GM12878 (cell line): ENCODE data around the gene CLDN19. TPM values are rescaled to one million over a fixed set of nuclear protein-coding genes. Genes with fewer than 3 reads are reported as not detected.
"Not testable (repeated sequence)": the region's sequence is repeated elsewhere in the genome, so short reads cannot be mapped to it uniquely, and the experiment has no call there.

Source experiments
- ATAC-seq: fragments of 200-7000 bp; cut with Tn5 transposase; 3 replicates; pipeline ENCODE4 v1.9.1; 2020; ENCODE audit warnings: mild to moderate bottlenecking, moderate library complexity
- BruUV-seq: library from RNA; stranded (reverse); fragments of 400-500 nt; replicated peaks from 2 replicates; lab custom pipeline; 2021; lab: Mats Ljungman, UMichigan
- CTCF ChIA-PET: fragments of 300-600 bp; sonication (Branson Sonifier 250); formaldehyde crosslinking; extraction: SDS; loops from one replicate; lab custom pipeline; 2021; ENCODE audit warnings: inconsistent platforms; lab: Yijun Ruan, JAX
- POLR2A ChIA-PET: fragments of 350-600 bp; formaldehyde crosslinking; extraction: SDS; loops from one replicate; lab custom pipeline; 2021; ENCODE audit warnings: inconsistent platforms; lab: Charles Lee
- RAD21 ChIA-PET: fragments of 300-600 bp; sonication (Branson Sonifier 250); formaldehyde crosslinking; loops from one replicate; lab custom pipeline; 2023; ENCODE audit warnings: antibody characterized with exemption; ENCODE audit not compliant: unreplicated experiment; lab: Charles Lee
- SMC1A ChIA-PET: fragments of 300-600 bp; sonication (Branson Sonifier 250); formaldehyde crosslinking; loops from one replicate; lab custom pipeline; 2023; ENCODE audit not compliant: unreplicated experiment, uncharacterized antibody; lab: Charles Lee
- DNase-seq: peaks from one replicate; pipeline ENCODE4 v3.0.0-alpha.2; 2011; ENCODE audit warnings: low read depth, low spot score
- FAIRE-seq: peaks from 3 replicates; lab custom pipeline; 2011; peaks lifted over from hg19 to GRCh38; lab: Jason Lieb, UNC
- H2AFZ ChIP-seq: 2 replicates; pipeline ENCODE4 v1.6.0; 2011; ENCODE audit warnings: low read depth, low read length, control low read depth; ENCODE audit not compliant: control insufficient read depth
- H3K27ac ChIP-seq: 2 replicates; pipeline ENCODE4 v1.5.1; 2011; ENCODE audit warnings: control low read depth; ENCODE audit not compliant: control insufficient read depth, insufficient read depth
- H3K27me3 ChIP-seq, 2 experiments: replicated peaks in 1 of 2; 2 replicates each; pipeline versions ENCODE4 v1.6.0 to v1.6.1; 2011; ENCODE audit warnings: low read length in 1 of 2; ENCODE audit not compliant: control insufficient read depth in 2 of 2, insufficient read depth in 2 of 2
- H3K36me3 ChIP-seq, 2 experiments: 2 replicates each; pipeline ENCODE4 v1.5.1; 2011; ENCODE audit warnings: low read length in 1 of 2; ENCODE audit not compliant: control insufficient read depth in 2 of 2, insufficient read depth in 2 of 2
- H3K4me1 ChIP-seq: 2 replicates; pipeline ENCODE4 v1.6.1; 2011; ENCODE audit warnings: mild to moderate bottlenecking, low read length, moderate library complexity, mixed read lengths; ENCODE audit not compliant: control insufficient read depth, insufficient read depth
- H3K4me2 ChIP-seq: 2 replicates; pipeline ENCODE4 v1.6.0; 2011; ENCODE audit warnings: control low read depth; ENCODE audit not compliant: control insufficient read depth, insufficient read depth
- H3K4me3 ChIP-seq: fragments of 200-600 bp; sonication (generic); 2 replicates; pipeline ENCODE4 v1.5.1; 2016
- H3K79me2 ChIP-seq: 2 replicates; pipeline ENCODE4 v1.6.0; 2011; ENCODE audit warnings: low read length; ENCODE audit not compliant: control insufficient read depth, insufficient read depth
- H3K9ac ChIP-seq: 2 replicates; pipeline ENCODE4 v1.8.0; 2011; ENCODE audit warnings: low read length, control low read depth, mixed read lengths; ENCODE audit not compliant: control insufficient read depth, insufficient read depth
- H3K9me3 ChIP-seq: replicated peaks from 3 replicates; pipeline ENCODE4 v1.5.1; 2011; ENCODE audit warnings: mild to moderate bottlenecking, low read length; ENCODE audit not compliant: control insufficient read depth, insufficient read depth
- H4K20me1 ChIP-seq: 2 replicates; pipeline ENCODE4 v1.6.0; 2011; ENCODE audit not compliant: control insufficient read depth, insufficient read depth
- ASH2L ChIP-seq: fragments of 300-600, 200-600 bp; sonication (generic); IDR thresholded peaks from 2 replicates; pipeline ENCODE4 v1.6.1; 2017; ENCODE audit warnings: low read depth, mild to moderate bottlenecking, borderline replicate concordance
- CEBPZ ChIP-seq: fragments of 150-350 bp; IDR thresholded peaks from 2 replicates; pipeline ENCODE4 v1.6.1; 2016; ENCODE audit warnings: low read depth, low read length
- IKZF2 ChIP-seq, 2 experiments: fragments of 450-650 bp; IDR thresholded peaks; 2 replicates each; pipeline ENCODE4 v1.6.1; 2017; ENCODE audit warnings: mild to moderate bottlenecking in 2 of 2, moderate library complexity in 2 of 2
- NKRF ChIP-seq: fragments of 450-650 bp; conservative IDR thresholded peaks from 2 replicates; pipeline ENCODE4 v1.6.1; 2017; ENCODE audit warnings: mild to moderate bottlenecking, moderate library complexity
- POLR2AphosphoS5 ChIP-seq: IDR thresholded peaks from 2 replicates; pipeline ENCODE4 v1.6.1; 2011; ENCODE audit warnings: mild to moderate bottlenecking, low read length, inconsistent platforms
- RAD21 ChIP-seq: IDR thresholded peaks from 2 replicates; pipeline ENCODE4 v1.6.1; 2011; ENCODE audit warnings: mild to moderate bottlenecking, low read depth, low read length, moderate library complexity; ENCODE audit not compliant: insufficient read depth
- SMARCA5 ChIP-seq: fragments of 450-650 bp; IDR thresholded peaks from 2 replicates; pipeline ENCODE4 v1.6.1; 2017; ENCODE audit warnings: mild to moderate bottlenecking
- STAT3 ChIP-seq: IDR thresholded peaks from 2 replicates; pipeline ENCODE4 v1.6.1; 2011; ENCODE audit warnings: low read depth, low read length, improper control_type of control experiment
- TARDBP ChIP-seq: IDR thresholded peaks from 2 replicates; pipeline ENCODE4 v1.6.1; 2016; ENCODE audit warnings: borderline replicate concordance
- TBL1XR1 ChIP-seq: IDR thresholded peaks from 2 replicates; pipeline ENCODE4 v1.6.1; 2012; ENCODE audit warnings: low read depth, low read length, improper control_type of control experiment
- WRNIP1 ChIP-seq: IDR thresholded peaks from 2 replicates; pipeline ENCODE4 v1.6.1; 2011; ENCODE audit warnings: low read depth, low read length, improper control_type of control experiment, borderline replicate concordance
- in situ Hi-C: fragments of 300-500 bp; cut with MboI; formaldehyde crosslinking; loops from 9 replicates; pipeline ENCODE4 v1.14.3; 2018; ENCODE audit warnings: mixed read lengths
- intact Hi-C: fragments of 100-400 bp; cut with micrococcal nuclease; formaldehyde crosslinking; loops from one replicate; pipeline ENCODE4 v1.14.2; 2022; ENCODE audit not compliant: unreplicated experiment
- polyA plus RNA-seq, 11 experiments: library from polyadenylated mRNA; depleted of rRNA in 4 of 11; unstranded in 6 of 11; stranded (reverse) in 5 of 11; fragments of >200 nt; fragmentation: Nextera tagmentation in 4 of 11; fragmentation: Illumina TruSeq in 1 of 11; extraction: Ambion mirVana in 4 of 11; extraction: Trizol in 1 of 11; gene quantifications; 1 replicate in 1 of 11; 2 replicates in 10 of 11; pipeline versions ENCODE4 v1.2.1 to v1.2.3, GENCODE V29; 2011 to 2016; ENCODE audit warnings: inconsistent platforms in 2 of 11, missing spikeins in 2 of 11, low read depth in 1 of 11
- total RNA-seq, 4 experiments: library from RNA; depleted of rRNA in 3 of 4; stranded (reverse); fragments of >200 nt in 3 of 4; fragmentation: Illumina TruSeq in 1 of 4; extraction: Trizol in 1 of 4; gene quantifications; 2 replicates each; pipeline versions ENCODE4 v1.2.1 to v1.2.3, GENCODE V29; 2013 to 2021

Gene CLDN19
- total and polyA plus RNA-seq, 10 of the 15 experiments (the other 5 are each of a cell fraction or from before 2014, with no cell fraction given), result not detected

GRCh38 chr1:42720868-42721267 is 19.2 kb downstream of the CLDN19 start (continued):
- TF ChIP-seq NKRF, result no peak

- POLR2A ChIA-PET, result interaction anchor here (0.6 to 0.7 kb wide), 4 partner anchors 32 to 367 kb away, joined by 4 to 5 read pairs (median 4); no protein-coding TSS in a partner anchor
Observed at GRCh38 chr1:42714441-42714840, 25.6 kb downstream of the CLDN19 start.

GRCh38 chr1:42713293-42713692 is 26.7 kb downstream of the CLDN19 start:
- H4K20me1 ChIP-seq, result no peaks in the 10 kb centered on the region
- intact Hi-C loops (no loop called here), in situ Hi-C loops (no loop called here)
- no peak overlapping the region for H3K9ac ChIP-seq
- TF ChIP-seq STAT3 (no peak), RAD21 (no peak), TARDBP (no peak), WRNIP1 (no peak), POLR2AphosphoS5 (no peak), CEBPZ (no peak), TBL1XR1 (no peak), IKZF2 (IDR thresholded peaks at IDR 0.05) (no peak), SMARCA5 (no peak), ASH2L (no peak)
- H3K4me3 ChIP-seq, result no peak overlapping the region
- DNase-seq (no peak), ATAC-seq (no peak), FAIRE-seq (no peak)
- H3K79me2 ChIP-seq, result no peaks in the 10 kb centered on the region; the same call in 1 of the 2 replicates
- ChIA-PET RAD21 (no interaction called here), SMC1A (no interaction called here), CTCF (no interaction called here), POLR2A (no interaction called here)
- no peak overlapping the region for H3K27ac ChIP-seq
- H3K9me3 ChIP-seq, result peaks cover 6% of the 10 kb centered on the region; the same call in 2 of the 3 replicates
- BruUV-seq, result no TSS peak
- H3K36me3 ChIP-seq, result peaks cover 0 to 3% of the 10 kb centered on the region in 2 experiments; a peak in 1 of 4 replicates
- H2AFZ ChIP-seq, result no peak overlapping the region
- no peaks in the 10 kb centered on the region for H3K27me3 ChIP-seq
- no peak overlapping the region for H3K4me2 ChIP-seq
- no peaks in the 10 kb centered on the region for H3K4me1 ChIP-seq

More at GRCh38 chr1:42714441-42714840, 25.6 kb downstream of the CLDN19 start:
- H3K4me1 ChIP-seq, intact Hi-C loops, H3K36me3 ChIP-seq, H3K4me2 ChIP-seq, RAD21 ChIA-PET, H3K27me3 ChIP-seq, H3K9me3 ChIP-seq, FAIRE-seq, H3K4me3 ChIP-seq, H3K9ac ChIP-seq, CTCF ChIA-PET, BruUV-seq, DNase-seq, H4K20me1 ChIP-seq, H3K79me2 ChIP-seq, H2AFZ ChIP-seq, in situ Hi-C loops, ATAC-seq, H3K27ac ChIP-seq: not testable (repeated sequence)
- SMC1A ChIA-PET, result interaction anchor here (0.5 kb wide), 1 partner anchor 230 kb away, joined by 3 read pairs; no protein-coding TSS in a partner anchor
